Fibroblast of lung (primary cell): ENCODE results near the gene KIF21B. TPM values are rescaled to one million over a fixed set of nuclear protein-coding genes. Genes with fewer than 3 reads are reported as not detected.

Source experiments
- DNase-seq, 2 donors: peaks; one replicate each; pipeline versions ENCODE4 v3.0.0 to v3.0.0-alpha.2; 2010; ENCODE audit warnings: low read depth in 2 of 2
- H2AFZ ChIP-seq: 2 replicates; pipeline ENCODE4 v1.5.1; 2012; ENCODE audit warnings: low read length, control low read depth, inconsistent platforms
- H3K27ac ChIP-seq: 2 replicates; pipeline ENCODE4 v1.5.1; 2011; ENCODE audit warnings: low read length, control low read depth; ENCODE audit not compliant: insufficient read depth
- H3K27me3 ChIP-seq: 2 replicates; pipeline ENCODE4 v1.5.1; 2011; ENCODE audit warnings: mild to moderate bottlenecking, low read length; ENCODE audit not compliant: control insufficient read depth, insufficient read depth
- H3K36me3 ChIP-seq: 2 replicates; pipeline ENCODE4 v1.5.1; 2011; ENCODE audit warnings: low read length; ENCODE audit not compliant: control insufficient read depth, insufficient read depth
- H3K4me1 ChIP-seq: 2 replicates; pipeline ENCODE4 v1.5.1; 2011; ENCODE audit warnings: low read length; ENCODE audit not compliant: control insufficient read depth, insufficient read depth; ENCODE audit errors: extremely low read depth
- H3K4me2 ChIP-seq: 2 replicates; pipeline ENCODE4 v1.5.1; 2011; ENCODE audit warnings: low read length, control low read depth; ENCODE audit not compliant: insufficient read depth; ENCODE audit errors: extremely low read depth
- H3K4me3 ChIP-seq, 4 experiments: fragments of 200-600 bp in 1 of 4; sonication (generic) in 1 of 4; replicated peaks in 1 of 4; 2 replicates each; pipeline ENCODE4 v1.5.1; 2011 to 2016; ENCODE audit warnings: low read length in 4 of 4, low read depth in 3 of 4, mild to moderate bottlenecking in 3 of 4, control low read depth in 2 of 4, inconsistent platforms in 1 of 4, mixed read lengths in 1 of 4; ENCODE audit not compliant: insufficient read depth in 1 of 4; ENCODE audit errors: control extremely low read depth in 1 of 4
- H3K79me2 ChIP-seq: 2 replicates; pipeline ENCODE4 v1.5.1; 2012; ENCODE audit warnings: mild to moderate bottlenecking, low read length, inconsistent platforms; ENCODE audit not compliant: control insufficient read depth, insufficient read depth
- H3K9ac ChIP-seq: 2 replicates; pipeline ENCODE4 v1.5.1; 2011; ENCODE audit warnings: mild to moderate bottlenecking, low read length, control low read depth; ENCODE audit not compliant: insufficient read depth
- H3K9me3 ChIP-seq: 2 replicates; pipeline ENCODE4 v1.5.1; 2012; ENCODE audit warnings: low read depth, low read length; ENCODE audit not compliant: control insufficient read depth, insufficient read depth
- H4K20me1 ChIP-seq: 2 replicates; pipeline ENCODE4 v1.5.1; 2011; ENCODE audit warnings: low read length; ENCODE audit not compliant: control insufficient read depth, insufficient read depth; ENCODE audit errors: extremely low read depth
- EZH2 ChIP-seq: IDR thresholded peaks from 2 replicates; pipeline ENCODE4 v1.5.1; 2012; ENCODE audit warnings: low read length, control low read depth, mild to moderate bottlenecking; ENCODE audit errors: missing control alignments
- polyA plus RNA-seq, 2 donors: library from polyadenylated mRNA; depleted of rRNA in 1 of 2; stranded (reverse) in 1 of 2; unstranded in 1 of 2; fragments of >200 nt; gene quantifications; 2 replicates each; pipeline ENCODE4 v1.2.1, GENCODE V29; 2011 to 2012; ENCODE audit warnings: missing spikeins in 1 of 2
- total RNA-seq: library from RNA; depleted of rRNA; stranded (reverse); fragments of >200 nt; gene quantifications from 2 replicates; pipeline ENCODE4 v1.2.1, GENCODE V29; 2014
- TF ChIP-seq, protein P1 (sequence below), 2 donors: IDR thresholded peaks in 1 of 2; conservative IDR thresholded peaks in 1 of 2; 1 replicate in 1 of 2; 2 replicates in 1 of 2; pipeline ENCODE4 v1.5.1; 2011 to 2012; ENCODE audit warnings: low read length in 2 of 2, control low read depth in 1 of 2, inconsistent platforms in 1 of 2, low read depth in 1 of 2, mild to moderate bottlenecking in 1 of 2

KIF21B gene
- total and polyA plus RNA-seq, 2 donors (not counting 1 experiment from before 2014, with no cell fraction given) = under 0.01 to 0.08 TPM

DNA sequence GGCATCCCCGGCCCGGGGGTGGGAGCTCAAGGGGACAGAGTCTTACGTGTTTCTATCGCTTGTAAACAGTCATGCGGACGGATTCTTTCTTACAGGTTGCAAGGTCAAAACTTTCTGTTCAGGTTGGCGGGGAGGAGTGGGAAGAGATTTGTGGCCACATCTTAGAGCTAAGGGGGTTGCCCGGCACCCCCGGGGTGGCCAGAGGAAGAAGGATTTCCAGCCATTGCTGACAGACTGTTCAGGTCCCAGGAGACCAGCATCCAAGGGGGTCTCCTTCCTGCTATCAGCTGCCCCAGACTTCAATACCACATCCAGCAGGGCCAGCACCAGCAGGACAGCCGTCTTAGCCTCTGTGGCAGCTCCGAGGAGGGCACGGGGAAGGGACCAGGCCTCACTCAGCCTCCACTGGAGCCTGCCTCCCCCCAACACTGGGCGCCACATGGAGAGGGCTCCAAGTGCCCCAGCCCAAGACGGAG lies 52.0 kb downstream of the KIF21B start:
- H3K36me3 ChIP-seq = no peaks in the 10 kb centered on the region
- no peaks in the 10 kb centered on the region for H3K4me1 ChIP-seq
- no peak overlapping the region for H3K9ac ChIP-seq
- no peak for TF ChIP-seq EZH2
- TF ChIP-seq, protein P1, sequence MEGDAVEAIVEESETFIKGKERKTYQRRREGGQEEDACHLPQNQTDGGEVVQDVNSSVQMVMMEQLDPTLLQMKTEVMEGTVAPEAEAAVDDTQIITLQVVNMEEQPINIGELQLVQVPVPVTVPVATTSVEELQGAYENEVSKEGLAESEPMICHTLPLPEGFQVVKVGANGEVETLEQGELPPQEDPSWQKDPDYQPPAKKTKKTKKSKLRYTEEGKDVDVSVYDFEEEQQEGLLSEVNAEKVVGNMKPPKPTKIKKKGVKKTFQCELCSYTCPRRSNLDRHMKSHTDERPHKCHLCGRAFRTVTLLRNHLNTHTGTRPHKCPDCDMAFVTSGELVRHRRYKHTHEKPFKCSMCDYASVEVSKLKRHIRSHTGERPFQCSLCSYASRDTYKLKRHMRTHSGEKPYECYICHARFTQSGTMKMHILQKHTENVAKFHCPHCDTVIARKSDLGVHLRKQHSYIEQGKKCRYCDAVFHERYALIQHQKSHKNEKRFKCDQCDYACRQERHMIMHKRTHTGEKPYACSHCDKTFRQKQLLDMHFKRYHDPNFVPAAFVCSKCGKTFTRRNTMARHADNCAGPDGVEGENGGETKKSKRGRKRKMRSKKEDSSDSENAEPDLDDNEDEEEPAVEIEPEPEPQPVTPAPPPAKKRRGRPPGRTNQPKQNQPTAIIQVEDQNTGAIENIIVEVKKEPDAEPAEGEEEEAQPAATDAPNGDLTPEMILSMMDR (conservative IDR thresholded peaks at IDR 0.05 in 1 of 2, IDR thresholded peaks at IDR 0.05 in 1 of 2; ENCODE audit: low read depth in 1 of 2, low read length in 2 of 2) = no peak
- no peaks in the 10 kb centered on the region for H3K79me2 ChIP-seq
- H3K27ac ChIP-seq = no peak overlapping the region
- H2AFZ ChIP-seq = no peak overlapping the region
- no peak overlapping the region for H3K4me3 ChIP-seq
- H3K4me2 ChIP-seq = no peak overlapping the region
- H3K27me3 ChIP-seq = no peaks in the 10 kb centered on the region
- no peaks in the 10 kb centered on the region for H4K20me1 ChIP-seq
- DNase-seq = no peak
- H3K9me3 ChIP-seq = no peaks in the 10 kb centered on the region

DNA sequence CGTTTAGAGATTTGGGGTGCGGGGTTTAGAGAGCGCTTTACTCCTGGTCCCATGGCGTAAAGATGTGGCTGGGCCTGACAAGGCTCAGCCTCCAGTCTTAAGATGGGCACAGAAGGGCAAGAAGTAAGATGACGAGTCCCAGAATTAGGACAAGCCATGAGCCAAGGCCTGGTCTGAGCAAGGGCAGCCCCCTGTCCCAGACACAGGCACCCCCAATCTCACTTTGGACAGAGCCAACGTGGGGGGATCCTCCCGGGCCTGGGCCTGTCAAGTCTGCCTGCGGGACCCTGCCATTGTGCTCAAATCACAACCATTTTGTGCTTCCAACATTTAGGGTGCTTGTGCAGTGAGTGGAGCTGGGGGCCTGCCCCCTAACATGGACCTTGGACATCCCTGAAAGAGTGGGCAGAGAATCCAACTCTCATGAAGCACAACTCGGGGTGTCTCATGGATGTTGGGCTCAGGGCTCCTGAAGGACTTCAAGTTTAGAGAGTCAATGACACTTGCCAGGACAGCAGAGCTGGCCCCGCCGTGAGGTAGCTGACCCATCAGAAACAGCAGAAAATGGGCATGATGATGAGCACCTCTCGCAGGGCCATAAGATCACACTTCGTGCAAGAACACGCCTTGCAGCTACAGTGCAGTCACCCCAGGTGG lies 52.6 kb downstream of the KIF21B start:
- Histone ChIP-seq H3K4me3 (no peak overlapping the region), H3K27ac (no peak overlapping the region), H3K9me3 (no peaks in the 10 kb centered on the region), H3K9ac (no peak overlapping the region), H3K4me2 (no peak overlapping the region), H2AFZ (no peak overlapping the region), H3K27me3 (peaks cover 3% of the 10 kb centered on the region), H4K20me1 (no peaks in the 10 kb centered on the region), H3K36me3 (no peaks in the 10 kb centered on the region), H3K79me2 (no peaks in the 10 kb centered on the region), H3K4me1 (no peaks in the 10 kb centered on the region)
- DNase-seq = no peak
- TF ChIP-seq, protein P1 (conservative IDR thresholded peaks at IDR 0.05 in 1 of 2, IDR thresholded peaks at IDR 0.05 in 1 of 2; ENCODE audit: low read depth in 1 of 2, low read length in 2 of 2) = no peak
- TF ChIP-seq EZH2 = no peak

DNA sequence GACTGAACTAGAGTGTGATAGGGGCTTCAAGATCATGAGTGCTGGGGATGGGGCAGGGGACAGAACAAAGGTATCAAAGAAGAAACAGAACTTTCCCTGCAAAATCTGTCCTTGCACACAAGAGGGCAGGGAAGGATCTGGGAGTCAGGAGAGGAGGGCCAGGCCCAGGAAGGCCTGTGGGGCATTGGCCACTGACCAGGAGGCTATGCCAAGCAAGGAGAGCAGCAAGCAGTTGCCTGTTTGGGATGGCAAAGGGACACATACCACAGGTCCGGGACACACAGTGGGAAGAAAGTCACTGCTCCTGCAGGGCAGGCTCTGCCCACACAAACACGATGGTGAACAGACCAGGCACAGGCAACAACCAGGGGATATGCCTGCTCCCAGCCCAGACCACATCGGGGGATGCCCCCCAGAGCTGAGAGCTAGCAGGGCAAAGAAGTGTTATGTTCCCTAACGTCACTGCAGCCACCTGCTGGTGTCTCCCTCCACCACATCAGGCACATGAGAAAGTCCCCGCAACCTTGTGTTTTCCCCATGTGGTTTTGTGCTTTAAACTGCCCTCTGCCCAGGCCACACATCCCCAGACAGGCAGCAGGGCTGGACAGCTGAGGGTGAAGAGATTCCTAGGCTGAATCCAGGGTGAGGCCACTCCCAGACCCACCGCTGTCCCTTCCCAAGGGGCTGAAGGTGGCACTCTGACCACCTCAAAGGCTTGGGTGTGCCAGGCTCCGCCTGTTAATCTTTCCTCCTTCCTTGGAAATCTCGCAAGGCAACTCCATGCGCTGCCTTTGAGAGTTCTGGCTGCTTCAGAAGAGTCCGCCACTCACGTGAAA lies 53.6 kb downstream of the KIF21B start:
- no peak overlapping the region for H2AFZ ChIP-seq
- TF ChIP-seq, protein P1 (conservative IDR thresholded peaks at IDR 0.05 in 1 of 2, IDR thresholded peaks at IDR 0.05 in 1 of 2; ENCODE audit: low read depth in 1 of 2, low read length in 2 of 2) = no peak
- no peak for TF ChIP-seq EZH2
- no peak overlapping the region for H3K4me3 ChIP-seq
- H3K4me2 ChIP-seq = no peak overlapping the region
- H3K27ac ChIP-seq = no peak overlapping the region
- no peaks in the 10 kb centered on the region for H4K20me1 ChIP-seq
- H3K9me3 ChIP-seq = no peaks in the 10 kb centered on the region
- no peak for DNase-seq
- H3K9ac ChIP-seq = no peak overlapping the region
- no peaks in the 10 kb centered on the region for H3K79me2 ChIP-seq
- no peaks in the 10 kb centered on the region for H3K4me1 ChIP-seq
- peaks cover 3% of the 10 kb centered on the region for H3K27me3 ChIP-seq
- H3K36me3 ChIP-seq = no peaks in the 10 kb centered on the region
